Measurements from ENCODE around the gene TMEM170B.

DNA sequence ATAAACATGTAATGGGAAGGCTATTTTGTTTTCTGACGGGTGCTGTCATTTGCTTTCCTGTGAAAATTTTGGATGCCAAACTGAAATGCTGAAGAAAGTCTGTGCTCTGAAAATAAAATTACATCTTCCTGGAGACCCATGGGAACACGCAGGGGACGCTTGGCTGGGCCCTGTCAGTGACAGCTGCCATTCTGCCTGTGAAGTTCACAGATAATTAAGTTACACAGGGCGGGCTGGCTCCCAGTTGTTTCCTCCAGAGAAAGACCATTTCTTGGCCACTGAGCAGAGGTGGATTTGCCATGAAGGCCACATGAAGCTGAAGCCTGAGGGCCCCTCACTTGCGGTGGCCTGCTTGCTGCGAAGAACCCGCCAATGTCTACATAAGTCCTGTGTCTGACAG lies 93.5 kb downstream of the TMEM170B start:
- TF ChIP-seq, protein P1, sequence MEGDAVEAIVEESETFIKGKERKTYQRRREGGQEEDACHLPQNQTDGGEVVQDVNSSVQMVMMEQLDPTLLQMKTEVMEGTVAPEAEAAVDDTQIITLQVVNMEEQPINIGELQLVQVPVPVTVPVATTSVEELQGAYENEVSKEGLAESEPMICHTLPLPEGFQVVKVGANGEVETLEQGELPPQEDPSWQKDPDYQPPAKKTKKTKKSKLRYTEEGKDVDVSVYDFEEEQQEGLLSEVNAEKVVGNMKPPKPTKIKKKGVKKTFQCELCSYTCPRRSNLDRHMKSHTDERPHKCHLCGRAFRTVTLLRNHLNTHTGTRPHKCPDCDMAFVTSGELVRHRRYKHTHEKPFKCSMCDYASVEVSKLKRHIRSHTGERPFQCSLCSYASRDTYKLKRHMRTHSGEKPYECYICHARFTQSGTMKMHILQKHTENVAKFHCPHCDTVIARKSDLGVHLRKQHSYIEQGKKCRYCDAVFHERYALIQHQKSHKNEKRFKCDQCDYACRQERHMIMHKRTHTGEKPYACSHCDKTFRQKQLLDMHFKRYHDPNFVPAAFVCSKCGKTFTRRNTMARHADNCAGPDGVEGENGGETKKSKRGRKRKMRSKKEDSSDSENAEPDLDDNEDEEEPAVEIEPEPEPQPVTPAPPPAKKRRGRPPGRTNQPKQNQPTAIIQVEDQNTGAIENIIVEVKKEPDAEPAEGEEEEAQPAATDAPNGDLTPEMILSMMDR (conservative IDR thresholded peaks at IDR 0.05 in 1 of 2, IDR thresholded peaks at IDR 0.05 in 1 of 2; ENCODE audit: low read depth in 1 of 2, low read length in 2 of 2): no peak
- TF ChIP-seq EZH2 (IDR thresholded peaks at IDR 0.05; ENCODE audit: low read length, missing control alignments): no peak
